Right ventricle myocardium superior (tissue), 1 donor: Measurements from ENCODE around the gene CDC42EP5. TPM values are rescaled to one million over a fixed set of nuclear protein-coding genes. Genes with fewer than 3 reads are reported as not detected.

ENCODE experiments used
- ATAC-seq: fragments of 200-7000 bp; cut with Tn5 transposase; one replicate; pipeline ENCODE4 v1.9.1; 2020; ENCODE audit warnings: mild to moderate bottlenecking; ENCODE audit not compliant: poor library complexity
- DNase-seq: peaks from one replicate; pipeline ENCODE4 v3.0.0-alpha.2; 2020
- intact Hi-C: fragments of 100-400 bp; cut with DNase I; formaldehyde crosslinking; loops from one replicate; pipeline ENCODE4 v1.11.2; 2022
- total RNA-seq: library from RNA; stranded (reverse); fragmentation: NEBNext Ultra II Directional; extraction: Animal tissue kit (Norgen Biotek cat#: 25700); gene quantifications from one replicate; pipeline ENCODE4 v1.2.1, GENCODE V29; 2021
- donor health status: DM: no; HTN: yes; CAD: no; lungs with severe emphysema.

Gene CDC42EP5
- total RNA-seq, 1 donor from 2014 or later, result 11.6 TPM

DNA sequence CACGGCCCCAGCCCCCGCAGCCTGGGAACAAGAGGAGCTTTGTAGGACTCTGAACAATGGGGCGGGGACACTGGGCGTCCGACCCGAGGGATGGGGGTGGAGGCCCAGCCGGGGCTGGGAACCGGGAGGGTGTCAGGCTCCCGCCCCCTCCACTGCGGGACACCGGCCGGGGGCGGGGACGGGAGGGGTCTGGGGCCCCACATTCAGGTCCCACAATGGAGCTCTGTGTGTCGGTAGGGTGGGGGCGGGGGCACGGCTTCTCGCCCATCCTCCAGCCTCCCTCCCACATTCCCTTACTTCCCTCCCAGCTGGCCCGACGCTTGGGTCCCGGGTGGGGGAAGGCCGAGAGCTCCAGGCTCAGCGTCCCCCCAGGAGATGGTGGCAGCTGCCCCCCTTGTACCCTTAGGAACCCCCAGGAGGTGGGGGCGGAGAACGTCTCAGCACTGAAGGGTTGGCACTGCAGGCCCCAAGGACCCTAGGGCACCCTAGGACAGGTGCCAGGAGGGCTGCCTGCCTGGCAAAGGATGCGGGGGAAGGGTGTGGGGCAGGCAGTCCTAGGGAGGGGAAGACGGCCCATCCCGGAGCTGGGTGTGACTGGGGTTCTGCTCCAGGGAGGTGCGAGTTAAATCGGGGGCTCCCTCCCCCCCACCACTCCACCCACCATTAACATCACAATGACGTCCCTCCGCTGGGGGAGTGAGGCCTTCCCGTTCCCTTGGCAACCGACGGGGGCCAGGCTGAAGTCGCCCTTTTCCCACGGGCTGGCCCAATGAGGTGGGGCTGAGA lies 52.5 kb downstream of the CDC42EP5 start:
- intact Hi-C loops, result no loop called here
- DNase-seq, result peak; percentile 56
- ATAC-seq, result peak; percentile 59

DNA sequence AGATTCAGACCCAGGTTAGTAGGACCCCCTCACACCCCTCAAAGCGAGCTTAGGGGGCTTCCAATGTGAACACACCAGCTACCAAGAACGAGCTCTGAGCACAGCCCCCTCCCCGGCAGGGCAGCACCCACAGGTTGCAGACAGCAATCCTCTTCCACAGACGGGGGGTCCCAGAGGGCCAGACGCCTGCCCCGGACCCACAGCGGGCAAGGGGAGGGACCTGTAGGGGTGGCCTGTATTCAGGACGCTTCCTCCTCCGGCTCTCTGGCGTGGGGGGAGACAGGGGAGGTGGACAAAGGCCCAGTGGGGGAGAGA lies 53.1 kb downstream of the CDC42EP5 start:
- intact Hi-C loops, result no loop called here
- ATAC-seq (no peak), DNase-seq (no peak)

DNA sequence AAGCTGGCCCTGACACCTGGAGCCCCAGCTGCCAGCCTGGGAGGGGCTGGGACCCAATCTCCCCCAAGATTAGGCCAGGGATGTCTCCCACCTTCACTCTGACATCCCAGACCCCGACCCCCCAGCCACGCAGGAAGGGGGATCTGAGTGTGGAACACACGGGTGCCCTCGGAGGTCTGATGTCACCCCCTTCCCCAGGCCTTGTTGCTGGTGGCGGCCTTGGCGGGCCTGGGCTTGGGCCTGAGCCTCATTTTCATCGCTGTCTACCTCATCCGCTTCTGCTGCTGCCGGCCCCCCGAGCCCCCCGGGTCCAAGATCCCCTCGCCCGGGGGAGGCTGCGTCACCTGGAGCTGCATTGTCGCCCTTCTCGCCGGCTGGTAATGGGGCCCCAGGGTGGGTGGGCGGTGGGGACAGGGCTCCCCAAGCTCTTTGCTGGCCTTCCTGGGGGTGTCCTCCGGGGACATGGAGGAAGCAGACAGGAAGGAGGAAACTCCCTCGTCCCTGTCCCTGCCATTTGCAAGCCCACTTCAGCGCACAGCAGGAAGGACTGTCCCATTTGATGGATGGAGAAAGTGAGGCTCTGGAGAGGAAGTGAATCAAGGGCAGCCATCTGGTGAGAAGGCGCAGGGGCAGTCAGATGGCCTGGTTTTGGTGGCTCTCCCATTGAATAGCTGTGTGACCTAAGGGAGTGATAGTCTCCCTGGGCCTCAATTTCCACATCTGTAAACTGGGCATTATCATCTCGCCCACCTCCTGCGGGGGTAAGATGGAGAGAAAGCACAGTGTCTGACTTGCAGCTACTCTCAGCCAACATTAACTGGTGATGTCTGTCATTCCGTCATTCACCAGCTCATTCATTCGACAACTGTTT lies 53.9 kb downstream of the CDC42EP5 start:
- intact Hi-C loops, result no loop called here
- DNase-seq (no peak), ATAC-seq (no peak)

DNA sequence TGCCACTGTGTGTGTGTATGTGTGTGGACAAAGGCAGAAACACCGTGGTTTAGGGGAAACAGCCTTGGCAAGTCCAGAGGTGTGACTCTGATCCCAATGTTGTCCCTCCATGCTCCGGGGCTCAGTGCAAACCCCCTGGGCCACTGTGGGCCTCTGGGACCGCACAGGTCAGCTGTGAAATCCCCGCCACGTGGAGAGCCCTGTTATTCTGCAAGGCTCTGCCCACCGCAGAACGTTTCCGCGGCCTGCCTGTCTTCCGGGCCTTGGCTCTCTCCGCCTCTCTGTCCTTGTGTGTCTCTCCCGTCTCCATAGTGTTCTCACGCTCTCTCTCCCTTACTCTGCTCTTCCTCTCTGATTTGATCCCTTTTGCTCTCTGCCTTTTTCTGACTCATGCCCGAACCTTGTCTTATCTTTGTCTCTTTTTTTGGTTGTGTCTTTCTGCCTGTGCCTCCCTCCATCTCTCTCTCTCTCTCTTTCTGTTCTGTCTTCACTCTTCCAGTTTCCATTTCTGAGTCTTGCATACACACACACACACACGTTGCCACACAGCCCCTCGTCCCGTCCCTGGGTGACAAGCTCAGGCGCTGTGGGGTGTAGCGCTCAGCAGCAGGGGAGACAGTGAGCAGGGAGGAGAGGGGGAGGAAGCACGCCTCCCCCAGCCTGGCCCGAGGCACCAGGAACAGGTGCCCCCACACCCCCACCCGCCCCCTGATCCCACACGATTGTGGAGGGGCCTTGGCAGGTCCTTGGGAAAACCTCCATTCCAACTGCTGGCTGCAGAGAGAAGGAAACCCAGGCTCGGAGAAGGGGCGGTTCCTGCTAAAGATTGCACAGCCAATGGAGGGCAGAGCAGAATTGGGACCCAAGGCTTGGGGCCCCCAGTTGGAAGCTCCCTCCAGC lies 54.8 kb downstream of the CDC42EP5 start:
- no peak for DNase-seq
- no peak for ATAC-seq
- intact Hi-C loops, result no loop called here

DNA sequence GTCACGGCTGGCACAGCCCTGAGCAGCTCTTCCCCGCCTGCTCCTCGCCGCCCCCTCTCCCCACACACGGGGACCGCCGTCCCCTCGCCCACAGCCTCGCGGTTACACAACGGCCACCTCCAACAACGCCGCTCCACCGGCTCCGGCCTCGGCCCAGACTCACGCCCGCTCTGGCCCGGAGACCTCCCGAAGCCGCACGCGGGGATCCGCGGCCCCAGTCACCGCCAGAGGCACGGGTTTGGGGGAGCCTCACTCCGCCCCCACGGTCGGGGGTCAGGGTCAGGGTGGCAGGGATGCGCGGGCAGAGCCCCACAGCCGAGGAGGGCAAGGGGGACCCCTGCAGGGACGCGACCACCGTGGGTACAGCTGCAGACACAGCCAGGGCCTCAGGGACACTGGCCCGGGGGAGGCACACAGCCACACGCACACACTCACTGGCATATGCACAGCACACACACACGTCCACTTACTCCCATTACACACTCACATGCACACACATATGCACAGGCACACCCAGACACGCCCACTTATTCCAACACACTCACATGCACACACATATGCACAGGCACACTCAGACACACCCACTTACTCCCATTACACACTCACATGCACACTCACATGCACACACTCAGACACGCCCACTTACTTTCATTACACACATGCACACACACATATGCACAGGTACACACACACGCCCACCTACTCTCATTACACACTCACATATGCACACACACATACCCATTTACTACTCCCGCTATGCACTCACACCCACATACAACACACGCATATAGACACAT lies 56.2 kb downstream of the CDC42EP5 start:
- no peak for DNase-seq
- intact Hi-C loops, result no loop called here
- no peak for ATAC-seq

DNA sequence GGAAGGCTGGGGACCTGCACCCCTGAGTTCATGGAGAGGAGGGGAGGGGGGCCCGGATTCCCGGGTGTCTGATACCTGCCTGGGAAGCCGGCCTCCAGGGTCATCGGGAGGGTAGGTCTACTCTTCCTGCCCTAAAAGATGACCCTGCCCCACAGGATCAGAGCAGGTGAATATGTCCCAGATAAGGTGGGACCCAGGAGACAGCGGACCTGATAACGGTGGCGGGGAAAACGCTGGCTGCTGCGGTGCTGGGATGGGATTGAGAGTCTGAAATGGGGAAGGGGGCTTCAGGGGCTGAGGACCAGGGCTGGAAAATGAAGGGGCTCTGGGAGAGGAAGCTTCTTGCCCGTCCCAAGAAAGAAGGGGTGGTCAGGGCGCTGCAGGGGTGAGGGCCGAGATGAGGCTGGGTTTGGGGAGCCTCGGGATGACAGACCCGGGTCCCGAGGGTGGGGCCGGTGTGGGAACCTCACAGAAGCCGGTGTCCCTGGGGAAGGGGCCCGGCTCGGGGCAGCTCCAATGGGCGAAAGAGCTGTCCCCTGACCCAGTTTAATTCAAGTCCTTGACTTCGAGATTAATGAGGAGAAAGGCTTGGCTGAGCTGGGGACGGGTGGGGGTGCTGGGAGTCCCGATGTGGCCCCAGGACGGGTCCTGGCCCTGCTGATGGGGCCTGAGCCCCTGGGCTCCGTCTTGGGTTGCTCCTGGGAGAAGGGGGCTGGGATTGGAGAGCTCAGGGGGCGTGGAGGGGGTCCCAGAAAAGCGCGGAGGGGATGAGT lies 57.0 kb downstream of the CDC42EP5 start:
- ATAC-seq (no peak), DNase-seq (no peak)
- intact Hi-C loops, result no loop called here

DNA sequence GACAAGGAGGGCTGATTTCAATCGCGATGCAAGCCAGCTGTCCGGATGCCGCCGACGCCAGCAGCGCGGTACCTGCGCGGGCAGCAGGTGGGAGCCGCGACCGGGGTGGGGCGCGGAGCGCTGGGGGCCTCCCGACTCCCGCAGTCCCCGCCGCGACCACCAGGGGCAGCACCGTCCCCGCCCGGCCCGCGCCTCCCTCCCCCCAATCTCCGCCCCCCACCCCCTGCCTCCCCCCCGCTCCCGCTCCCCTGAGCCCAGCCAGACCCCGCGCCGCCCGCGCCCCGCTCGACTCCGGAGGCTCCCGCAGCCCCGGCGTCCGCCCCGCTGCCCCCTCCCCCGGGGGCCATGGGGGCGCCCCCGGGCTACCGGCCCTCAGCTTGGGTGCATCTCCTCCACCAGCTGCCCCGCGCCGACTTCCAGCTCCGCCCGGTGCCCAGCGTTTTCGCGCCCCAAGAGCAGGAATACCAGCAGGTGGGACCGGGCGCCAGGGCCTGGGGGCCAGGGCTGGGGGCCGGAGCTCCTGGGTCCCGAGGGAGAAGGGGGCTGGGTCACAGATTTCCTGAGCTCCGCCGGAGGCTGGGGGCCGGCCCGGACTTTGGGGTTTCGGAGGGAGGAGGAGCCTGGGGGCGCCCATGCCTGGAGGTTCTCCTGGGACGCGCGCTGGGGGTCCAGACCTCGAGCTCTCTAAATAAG lies 57.7 kb downstream of the CDC42EP5 start, which contains the start of gene TTYH1:
Gene TTYH1 (plus strand): TSS at position 257 of the 693 bp plus-strand sequence. CDS start 89 bp downstream, at position 346.
- ATAC-seq, result no peak

More for the DNA sequence above, 57.7 kb downstream of the CDC42EP5 start, which contains the start of gene TTYH1:
- no peak for DNase-seq
- intact Hi-C loops, result no loop called here

Other genes with a start within 250 kb of the CDC42EP5 start
- gene LILRA6, start 230.5 kb downstream of the CDC42EP5 start, total RNA-seq, result 1.8 TPM
- 7.7 TPM for gene LILRB5, start 216.0 kb downstream of the CDC42EP5 start, total RNA-seq
- 1.8 TPM for gene LILRB2, start 192.2 kb downstream of the CDC42EP5 start, total RNA-seq
- gene LILRA5, start 160.1 kb downstream of the CDC42EP5 start, total RNA-seq, result 1.3 TPM
- gene LILRA4, start 134.1 kb downstream of the CDC42EP5 start, total RNA-seq, result not detected
- gene LAIR1, start 108.4 kb downstream of the CDC42EP5 start, total RNA-seq, result 6.3 TPM
- 1.5 TPM for gene TTYH1, start 57.8 kb downstream of the CDC42EP5 start, total RNA-seq
- 56.0 TPM for gene LENG8, start 24.1 kb downstream of the CDC42EP5 start, total RNA-seq
- gene LENG9, start 9.5 kb downstream of the CDC42EP5 start, total RNA-seq, result 1.1 TPM
- not detected for gene LAIR2, start 29.5 kb upstream of the CDC42EP5 start, total RNA-seq
- gene LILRA2, start 100.5 kb upstream of the CDC42EP5 start, total RNA-seq, result 1.7 TPM
- 0.48 TPM for gene LILRA1, start 120.3 kb upstream of the CDC42EP5 start, total RNA-seq
- gene LILRB1, start 157.2 kb upstream of the CDC42EP5 start, total RNA-seq, result 1.7 TPM
- 3.8 TPM for gene LILRB4, start 189.7 kb upstream of the CDC42EP5 start, total RNA-seq